ENCODE measurements around the gene POC1B.

DNA sequence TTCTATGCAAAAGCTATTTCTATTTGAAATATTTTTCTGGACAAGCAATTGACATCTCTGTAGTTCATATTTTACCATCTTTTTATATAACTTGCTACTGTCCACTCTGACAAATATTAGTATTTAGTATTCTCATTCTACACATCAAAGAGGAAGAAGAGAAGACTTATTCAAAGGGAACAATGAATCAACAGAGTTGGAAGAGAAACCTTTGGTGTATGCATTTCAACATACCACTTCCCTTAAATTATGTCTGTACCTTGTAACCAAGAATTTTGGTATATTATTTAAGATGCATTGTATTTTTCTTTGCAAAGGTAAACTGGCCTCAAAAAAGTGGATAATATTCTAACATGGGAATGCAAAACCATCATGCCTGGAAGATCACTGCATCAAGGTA is 101.5 kb downstream of the POC1B start:
- TF ChIP-seq, protein P1, sequence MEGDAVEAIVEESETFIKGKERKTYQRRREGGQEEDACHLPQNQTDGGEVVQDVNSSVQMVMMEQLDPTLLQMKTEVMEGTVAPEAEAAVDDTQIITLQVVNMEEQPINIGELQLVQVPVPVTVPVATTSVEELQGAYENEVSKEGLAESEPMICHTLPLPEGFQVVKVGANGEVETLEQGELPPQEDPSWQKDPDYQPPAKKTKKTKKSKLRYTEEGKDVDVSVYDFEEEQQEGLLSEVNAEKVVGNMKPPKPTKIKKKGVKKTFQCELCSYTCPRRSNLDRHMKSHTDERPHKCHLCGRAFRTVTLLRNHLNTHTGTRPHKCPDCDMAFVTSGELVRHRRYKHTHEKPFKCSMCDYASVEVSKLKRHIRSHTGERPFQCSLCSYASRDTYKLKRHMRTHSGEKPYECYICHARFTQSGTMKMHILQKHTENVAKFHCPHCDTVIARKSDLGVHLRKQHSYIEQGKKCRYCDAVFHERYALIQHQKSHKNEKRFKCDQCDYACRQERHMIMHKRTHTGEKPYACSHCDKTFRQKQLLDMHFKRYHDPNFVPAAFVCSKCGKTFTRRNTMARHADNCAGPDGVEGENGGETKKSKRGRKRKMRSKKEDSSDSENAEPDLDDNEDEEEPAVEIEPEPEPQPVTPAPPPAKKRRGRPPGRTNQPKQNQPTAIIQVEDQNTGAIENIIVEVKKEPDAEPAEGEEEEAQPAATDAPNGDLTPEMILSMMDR (IDR thresholded peaks at IDR 0.05 in 4 of 5, conservative IDR thresholded peaks at IDR 0.05 in 1 of 5): no peak
- no peak for TF ChIP-seq POLR2A (IDR thresholded peaks at IDR 0.05)
